ENCODE data around the gene CIROP.

GRCh38 chr14:23113431-23114119, 8.8 kb upstream of the CIROP start:
- TF ChIP-seq FOXA1 (IDR thresholded peaks at IDR 0.05) = no peak
- TF ChIP-seq, protein P1, sequence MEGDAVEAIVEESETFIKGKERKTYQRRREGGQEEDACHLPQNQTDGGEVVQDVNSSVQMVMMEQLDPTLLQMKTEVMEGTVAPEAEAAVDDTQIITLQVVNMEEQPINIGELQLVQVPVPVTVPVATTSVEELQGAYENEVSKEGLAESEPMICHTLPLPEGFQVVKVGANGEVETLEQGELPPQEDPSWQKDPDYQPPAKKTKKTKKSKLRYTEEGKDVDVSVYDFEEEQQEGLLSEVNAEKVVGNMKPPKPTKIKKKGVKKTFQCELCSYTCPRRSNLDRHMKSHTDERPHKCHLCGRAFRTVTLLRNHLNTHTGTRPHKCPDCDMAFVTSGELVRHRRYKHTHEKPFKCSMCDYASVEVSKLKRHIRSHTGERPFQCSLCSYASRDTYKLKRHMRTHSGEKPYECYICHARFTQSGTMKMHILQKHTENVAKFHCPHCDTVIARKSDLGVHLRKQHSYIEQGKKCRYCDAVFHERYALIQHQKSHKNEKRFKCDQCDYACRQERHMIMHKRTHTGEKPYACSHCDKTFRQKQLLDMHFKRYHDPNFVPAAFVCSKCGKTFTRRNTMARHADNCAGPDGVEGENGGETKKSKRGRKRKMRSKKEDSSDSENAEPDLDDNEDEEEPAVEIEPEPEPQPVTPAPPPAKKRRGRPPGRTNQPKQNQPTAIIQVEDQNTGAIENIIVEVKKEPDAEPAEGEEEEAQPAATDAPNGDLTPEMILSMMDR (IDR thresholded peaks at IDR 0.05; ENCODE audit: low read depth, low read length, missing input control) = no peak
- no peak for TF ChIP-seq GABPA (IDR thresholded peaks at IDR 0.05 in 1 of 2, conservative IDR thresholded peaks at IDR 0.05 in 1 of 2)
- TF ChIP-seq JUND (IDR thresholded peaks at IDR 0.05) = no peak
- TF ChIP-seq, protein P2, sequence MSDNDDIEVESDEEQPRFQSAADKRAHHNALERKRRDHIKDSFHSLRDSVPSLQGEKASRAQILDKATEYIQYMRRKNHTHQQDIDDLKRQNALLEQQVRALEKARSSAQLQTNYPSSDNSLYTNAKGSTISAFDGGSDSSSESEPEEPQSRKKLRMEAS (IDR thresholded peaks at IDR 0.05) = no peak
- TF ChIP-seq YY1 (IDR thresholded peaks at IDR 0.05) = no peak
- TF ChIP-seq, protein P3, sequence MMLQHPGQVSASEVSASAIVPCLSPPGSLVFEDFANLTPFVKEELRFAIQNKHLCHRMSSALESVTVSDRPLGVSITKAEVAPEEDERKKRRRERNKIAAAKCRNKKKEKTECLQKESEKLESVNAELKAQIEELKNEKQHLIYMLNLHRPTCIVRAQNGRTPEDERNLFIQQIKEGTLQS (IDR thresholded peaks at IDR 0.05) = no peak
- no peak for TF ChIP-seq SP1 (IDR thresholded peaks at IDR 0.05)
- no peak for TF ChIP-seq ZBTB33 (IDR thresholded peaks at IDR 0.05)
- no peak for TF ChIP-seq NR2F2 (IDR thresholded peaks at IDR 0.05)
- TF ChIP-seq RXRA (IDR thresholded peaks at IDR 0.05) = no peak
- no peak for TF ChIP-seq FOXA2 (IDR thresholded peaks at IDR 0.05)
- TF ChIP-seq REST (IDR thresholded peaks at IDR 0.05) = no peak
- no peak for TF ChIP-seq RAD21 (IDR thresholded peaks at IDR 0.05)
